ENCODE measurements around the gene TMTC1.

DNA sequence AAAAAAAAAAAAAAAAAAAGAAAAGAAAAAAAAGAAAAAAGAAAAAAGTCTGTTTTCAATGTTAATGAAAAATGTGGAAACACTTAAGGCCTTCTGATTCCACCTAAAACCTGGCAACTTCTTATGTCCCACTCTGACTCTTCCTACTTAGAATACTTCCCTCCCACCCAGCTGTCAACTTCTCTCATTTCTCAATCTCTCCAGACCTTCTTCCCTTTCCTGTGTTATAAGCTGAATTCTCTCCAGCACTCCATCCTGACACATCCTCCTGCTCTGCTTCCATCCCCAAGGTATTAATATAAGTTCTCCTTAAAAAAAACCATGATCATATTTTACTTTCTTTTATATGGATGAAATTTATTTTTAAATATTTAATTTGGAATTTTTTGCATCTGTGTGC is 20.3 kb upstream of the TMTC1 start:
- TF ChIP-seq, protein P1, sequence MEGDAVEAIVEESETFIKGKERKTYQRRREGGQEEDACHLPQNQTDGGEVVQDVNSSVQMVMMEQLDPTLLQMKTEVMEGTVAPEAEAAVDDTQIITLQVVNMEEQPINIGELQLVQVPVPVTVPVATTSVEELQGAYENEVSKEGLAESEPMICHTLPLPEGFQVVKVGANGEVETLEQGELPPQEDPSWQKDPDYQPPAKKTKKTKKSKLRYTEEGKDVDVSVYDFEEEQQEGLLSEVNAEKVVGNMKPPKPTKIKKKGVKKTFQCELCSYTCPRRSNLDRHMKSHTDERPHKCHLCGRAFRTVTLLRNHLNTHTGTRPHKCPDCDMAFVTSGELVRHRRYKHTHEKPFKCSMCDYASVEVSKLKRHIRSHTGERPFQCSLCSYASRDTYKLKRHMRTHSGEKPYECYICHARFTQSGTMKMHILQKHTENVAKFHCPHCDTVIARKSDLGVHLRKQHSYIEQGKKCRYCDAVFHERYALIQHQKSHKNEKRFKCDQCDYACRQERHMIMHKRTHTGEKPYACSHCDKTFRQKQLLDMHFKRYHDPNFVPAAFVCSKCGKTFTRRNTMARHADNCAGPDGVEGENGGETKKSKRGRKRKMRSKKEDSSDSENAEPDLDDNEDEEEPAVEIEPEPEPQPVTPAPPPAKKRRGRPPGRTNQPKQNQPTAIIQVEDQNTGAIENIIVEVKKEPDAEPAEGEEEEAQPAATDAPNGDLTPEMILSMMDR (conservative IDR thresholded peaks at IDR 0.05; ENCODE audit: low read depth, low read length): no peak
- TF ChIP-seq EZH2 (IDR thresholded peaks at IDR 0.05; ENCODE audit: borderline replicate concordance, low read depth, low read length, poor library complexity, severe bottlenecking): no peak
